ENCODE measurements around the gene TBX18.
A peak's percentile ranks its signal among the peaks of the same experiment; 100 is the strongest.

- TF ChIP-seq CTCF (tag by site-specific recombination; IDR thresholded peaks at IDR 0.05) (peak; percentile 78), ZNF138 (tag by site-specific recombination; IDR thresholded peaks at IDR 0.05; ENCODE audit: borderline replicate concordance) (no peak), BCL11A (tag by site-specific recombination; IDR thresholded peaks at IDR 0.05; ENCODE audit: low read depth) (0 out of 2 replicates have a peak, but pooled peaks have one; percentile 20), SETDB1 (IDR thresholded peaks at IDR 0.05; ENCODE audit: insufficient read length, low read length) (no peak), ZNF629 (tag by site-specific recombination; IDR thresholded peaks at IDR 0.05) (0 out of 2 replicates have a peak, but pooled peaks have one; percentile 26), ZNF449 (tag by site-specific recombination; IDR thresholded peaks at IDR 0.05) (no peak), ZBTB20 (tag by site-specific recombination; IDR thresholded peaks at IDR 0.05) (peak; percentile 63; the same call in 1 of the 2 replicates), PRDM10 (tag by site-specific recombination; IDR thresholded peaks at IDR 0.05) (peak; percentile 58), ZNF488 (tag by site-specific recombination; IDR thresholded peaks at IDR 0.05) (no peak), ZNF843 (tag by site-specific recombination; IDR thresholded peaks at IDR 0.05) (no peak), ZEB2 (tag by site-specific recombination; IDR thresholded peaks at IDR 0.05) (no peak), ZNF184 (tag by site-specific recombination; IDR thresholded peaks at IDR 0.05) (no peak), MEIS1 (CRISPR knock-in tag; IDR thresholded peaks at IDR 0.05; ENCODE audit: borderline replicate concordance) (no peak)
Measured at GRCh38 chr6:84774157-84774984, 10.0 kb upstream of the TBX18 start.
